D721Med (cell line): Measurements from ENCODE around the gene MPST.

Experiments
- DNase-seq: peaks from one replicate; pipeline ENCODE4 v3.0.0; 2011; ENCODE audit warnings: low spot score; ENCODE audit not compliant: insufficient read length
- FAIRE-seq: peaks from 2 replicates; lab custom pipeline; 2011; peaks lifted over from hg19 to GRCh38; lab: Jason Lieb, UNC
- TF ChIP-seq, protein P1 (sequence below): IDR thresholded peaks from 2 replicates; pipeline ENCODE4 v1.5.1; 2012; ENCODE audit warnings: mild to moderate bottlenecking, control low read depth; ENCODE audit not compliant: insufficient read depth; ENCODE audit errors: missing control alignments

MPST gene

GRCh38 chr22:37047006-37047405, 27.5 kb downstream of the MPST start:
- FAIRE-seq (no peak), DNase-seq (no peak)
- TF ChIP-seq, protein P1, sequence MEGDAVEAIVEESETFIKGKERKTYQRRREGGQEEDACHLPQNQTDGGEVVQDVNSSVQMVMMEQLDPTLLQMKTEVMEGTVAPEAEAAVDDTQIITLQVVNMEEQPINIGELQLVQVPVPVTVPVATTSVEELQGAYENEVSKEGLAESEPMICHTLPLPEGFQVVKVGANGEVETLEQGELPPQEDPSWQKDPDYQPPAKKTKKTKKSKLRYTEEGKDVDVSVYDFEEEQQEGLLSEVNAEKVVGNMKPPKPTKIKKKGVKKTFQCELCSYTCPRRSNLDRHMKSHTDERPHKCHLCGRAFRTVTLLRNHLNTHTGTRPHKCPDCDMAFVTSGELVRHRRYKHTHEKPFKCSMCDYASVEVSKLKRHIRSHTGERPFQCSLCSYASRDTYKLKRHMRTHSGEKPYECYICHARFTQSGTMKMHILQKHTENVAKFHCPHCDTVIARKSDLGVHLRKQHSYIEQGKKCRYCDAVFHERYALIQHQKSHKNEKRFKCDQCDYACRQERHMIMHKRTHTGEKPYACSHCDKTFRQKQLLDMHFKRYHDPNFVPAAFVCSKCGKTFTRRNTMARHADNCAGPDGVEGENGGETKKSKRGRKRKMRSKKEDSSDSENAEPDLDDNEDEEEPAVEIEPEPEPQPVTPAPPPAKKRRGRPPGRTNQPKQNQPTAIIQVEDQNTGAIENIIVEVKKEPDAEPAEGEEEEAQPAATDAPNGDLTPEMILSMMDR, result no peak

DNA sequence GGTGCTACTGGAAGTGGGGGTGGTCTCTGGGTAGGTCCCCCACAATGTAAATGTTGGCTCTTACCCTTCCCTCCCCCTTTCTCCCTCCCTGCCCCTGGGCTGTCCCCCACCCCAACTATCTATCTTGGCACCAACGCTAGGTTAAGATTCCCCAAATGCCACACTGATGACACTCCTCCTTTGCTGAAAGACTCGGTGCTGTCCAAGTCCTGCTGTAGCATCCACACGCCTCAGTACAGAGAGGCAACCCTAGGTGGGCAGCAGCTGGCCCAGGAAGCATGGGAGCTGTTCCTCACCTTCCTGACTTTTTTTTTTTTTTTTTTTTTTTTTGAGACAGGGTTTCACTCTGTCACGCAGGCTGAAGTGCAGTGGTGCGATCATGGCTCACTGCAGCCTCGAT, 28.6 kb downstream of the MPST start:
- DNase-seq (no peak), FAIRE-seq (no peak)
- TF ChIP-seq, protein P1, result no peak

DNA sequence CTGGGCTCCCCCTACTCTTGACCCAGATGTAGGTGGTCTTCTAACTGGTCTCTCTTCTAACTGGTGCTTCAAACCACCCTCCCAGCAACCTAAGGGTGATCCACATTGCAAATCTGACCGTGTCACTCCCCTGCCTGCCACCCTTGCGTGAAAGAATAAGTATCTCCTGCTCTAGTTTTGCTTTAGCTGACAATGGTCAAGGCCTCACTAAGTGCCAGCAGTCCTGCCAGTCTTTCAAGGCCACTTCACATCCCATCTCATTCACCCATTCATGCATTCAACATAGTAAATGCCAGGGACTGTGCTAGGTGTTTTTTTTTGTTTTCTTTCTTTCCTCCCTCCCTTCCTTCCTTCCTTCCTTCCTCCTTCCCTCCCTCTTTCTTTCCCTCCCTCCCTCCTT, 29.7 kb downstream of the MPST start:
- DNase-seq (no peak), FAIRE-seq (no peak)
- TF ChIP-seq, protein P1, result no peak

- DNase-seq (no peak), FAIRE-seq (no peak)
- TF ChIP-seq, protein P1, result no peak
Measured at GRCh38 chr22:37050913-37051312, 31.4 kb downstream of the MPST start.

DNA sequence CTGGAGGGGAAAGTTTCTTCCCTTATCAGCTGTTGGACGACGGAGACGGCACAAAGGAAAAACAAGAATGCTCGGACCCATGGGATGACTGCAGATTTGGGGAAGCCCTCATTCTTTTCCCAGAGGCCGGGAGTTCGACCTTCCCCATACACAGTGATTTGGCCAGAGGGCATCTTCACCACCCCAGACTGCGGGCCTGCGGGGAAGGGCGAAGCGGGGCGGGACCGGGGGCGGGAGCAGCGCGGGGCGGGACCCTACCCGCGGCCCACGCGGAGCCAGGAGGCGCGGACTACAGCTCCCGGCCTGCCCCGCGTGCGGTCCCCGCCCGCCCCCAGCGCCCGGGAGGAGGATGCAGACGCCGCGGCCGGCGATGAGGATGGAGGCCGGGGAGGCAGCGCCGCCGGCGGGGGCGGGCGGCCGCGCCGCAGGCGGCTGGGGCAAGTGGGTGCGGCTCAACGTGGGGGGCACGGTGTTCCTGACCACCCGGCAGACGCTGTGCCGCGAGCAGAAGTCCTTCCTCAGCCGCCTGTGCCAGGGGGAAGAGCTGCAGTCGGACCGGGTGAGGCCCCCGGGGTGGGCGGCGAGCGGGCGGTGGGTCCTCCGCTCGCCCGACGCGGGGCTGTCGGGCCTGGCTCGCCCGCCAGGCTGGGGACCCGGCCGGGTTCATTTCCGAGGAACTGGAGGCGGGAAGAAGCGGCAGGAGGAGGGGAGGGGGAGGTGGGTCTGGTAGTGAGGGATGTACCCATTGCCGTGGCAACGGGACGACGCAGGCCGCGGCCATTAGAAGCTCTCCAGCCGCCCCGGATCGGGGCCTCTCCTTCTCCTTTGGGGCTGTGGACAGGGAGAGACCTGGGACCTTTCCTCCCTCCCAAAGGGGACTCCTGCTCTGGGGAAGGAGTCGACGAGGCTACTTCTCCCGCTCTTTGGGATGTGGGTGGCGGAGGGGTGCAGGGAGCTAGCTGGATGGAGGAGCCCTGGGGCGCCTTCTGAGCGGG, 32.1 kb downstream of the MPST start, which contains the start of gene KCTD17:
KCTD17 (plus strand) TSS at position 352 of the 995 bp plus-strand sequence; CDS start at position 371, 19 bp downstream.
- DNase-seq, result peak; percentile 67
- TF ChIP-seq, protein P1, result no peak
- FAIRE-seq, result no peak

DNA sequence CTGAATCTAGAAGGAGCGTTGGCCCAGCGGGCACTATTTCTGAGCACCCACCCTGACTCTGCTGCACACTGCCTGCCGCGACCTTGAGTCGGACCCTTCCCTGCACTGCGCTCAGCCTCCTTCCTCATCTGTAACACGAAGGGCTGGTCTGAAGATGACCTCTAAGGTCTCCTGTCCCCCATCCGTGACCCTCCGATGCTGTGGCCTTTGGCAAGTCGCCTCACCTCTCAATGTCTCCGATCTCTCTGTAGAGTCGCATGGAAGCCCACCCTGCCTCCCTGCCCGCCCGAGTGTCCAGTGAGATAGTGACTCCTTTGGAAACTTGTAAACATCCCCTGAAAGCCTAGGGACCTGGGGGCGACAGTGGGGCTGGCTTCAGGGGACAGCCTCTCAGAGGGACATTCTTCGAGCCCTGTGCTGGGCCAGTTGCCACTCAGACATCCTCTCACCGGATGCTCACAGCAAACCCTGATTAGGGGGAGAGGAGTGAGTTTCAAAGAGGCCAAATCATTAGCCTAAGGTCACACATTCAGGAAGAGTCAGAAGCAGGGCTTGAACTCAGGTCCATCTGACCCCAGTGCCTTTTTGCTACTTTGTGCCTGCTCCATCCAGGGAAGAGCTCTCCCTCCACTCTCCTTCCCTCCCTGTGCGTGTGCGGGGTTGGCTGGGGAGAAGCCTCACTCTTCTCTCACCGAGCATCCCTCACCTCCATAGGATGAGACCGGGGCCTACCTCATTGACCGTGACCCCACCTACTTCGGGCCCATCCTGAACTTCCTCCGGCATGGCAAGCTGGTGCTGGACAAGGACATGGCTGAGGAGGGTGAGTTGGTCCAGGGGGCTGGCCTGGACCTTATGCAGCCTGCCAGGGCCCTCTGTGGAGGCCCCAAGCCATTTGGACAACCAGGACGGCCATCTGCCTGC, 33.1 kb downstream of the MPST start:
- FAIRE-seq, result no peak
- no peak for DNase-seq
- TF ChIP-seq, protein P1, result no peak
